ENCODE measurements around the gene UNC5B.

GRCh38 chr10:71274901-71275796 is 62.8 kb downstream of the UNC5B start:
- no peak for TF ChIP-seq EP300 (IDR thresholded peaks at IDR 0.05)
- TF ChIP-seq, protein P1, sequence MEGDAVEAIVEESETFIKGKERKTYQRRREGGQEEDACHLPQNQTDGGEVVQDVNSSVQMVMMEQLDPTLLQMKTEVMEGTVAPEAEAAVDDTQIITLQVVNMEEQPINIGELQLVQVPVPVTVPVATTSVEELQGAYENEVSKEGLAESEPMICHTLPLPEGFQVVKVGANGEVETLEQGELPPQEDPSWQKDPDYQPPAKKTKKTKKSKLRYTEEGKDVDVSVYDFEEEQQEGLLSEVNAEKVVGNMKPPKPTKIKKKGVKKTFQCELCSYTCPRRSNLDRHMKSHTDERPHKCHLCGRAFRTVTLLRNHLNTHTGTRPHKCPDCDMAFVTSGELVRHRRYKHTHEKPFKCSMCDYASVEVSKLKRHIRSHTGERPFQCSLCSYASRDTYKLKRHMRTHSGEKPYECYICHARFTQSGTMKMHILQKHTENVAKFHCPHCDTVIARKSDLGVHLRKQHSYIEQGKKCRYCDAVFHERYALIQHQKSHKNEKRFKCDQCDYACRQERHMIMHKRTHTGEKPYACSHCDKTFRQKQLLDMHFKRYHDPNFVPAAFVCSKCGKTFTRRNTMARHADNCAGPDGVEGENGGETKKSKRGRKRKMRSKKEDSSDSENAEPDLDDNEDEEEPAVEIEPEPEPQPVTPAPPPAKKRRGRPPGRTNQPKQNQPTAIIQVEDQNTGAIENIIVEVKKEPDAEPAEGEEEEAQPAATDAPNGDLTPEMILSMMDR (IDR thresholded peaks at IDR 0.05) = no peak
- no peak for TF ChIP-seq POLR2A (IDR thresholded peaks at IDR 0.05)
- TF ChIP-seq POLR2AphosphoS5 (IDR thresholded peaks at IDR 0.05) = no peak

Measured in upper lobe of left lung (tissue), 4 donors.